ENCODE data around the gene SSBP3. TPM values are rescaled to one million over a fixed set of nuclear protein-coding genes. Genes with fewer than 3 reads are reported as not detected.
A peak's percentile ranks its signal among the peaks of the same experiment; 100 is the strongest.

SSBP3 gene
- total RNA-seq, 1 experiment from 2014 or later = 37.5 TPM

GRCh38 chr1:54408147-54409066, 2.2 kb upstream of the SSBP3 start:
- Histone ChIP-seq H3K79me2 (ENCODE audit: insufficient read depth, low read length) (no peaks in the 10 kb centered on the region), H3K4me3 (replicated peaks in 1 of 2; ENCODE audit: low read depth in 1 of 2, low read length in 2 of 2) (peak overlapping the region; percentile 63 to 70), H3K9me3 (ENCODE audit: control insufficient read depth in 1 of 2, insufficient read depth in 1 of 2, low read depth in 1 of 2, low read length in 2 of 2) (no peaks in the 10 kb centered on the region), H3K27ac (ENCODE audit: low read depth, low read length) (peak overlapping the region; percentile 87), H3K9me2 (ENCODE audit: insufficient read depth) (no peaks in the 10 kb centered on the region), H2AFZ (ENCODE audit: low read depth, low read length, poor library complexity, severe bottlenecking) (peak overlapping the region; percentile 95), H3K36me3 (ENCODE audit: control insufficient read depth in 1 of 2, insufficient read depth in 2 of 2, low read length in 2 of 2) (no peaks in the 10 kb centered on the region), H3K4me1 (ENCODE audit: control insufficient read depth in 1 of 2, insufficient read depth in 2 of 2, low read length in 2 of 2) (peaks cover 30 to 41% of the 10 kb centered on the region in 2 experiments), H4K20me1 (ENCODE audit: insufficient read depth) (no peaks in the 10 kb centered on the region), H3K4me2 (ENCODE audit: low read length) (peak overlapping the region; percentile 99), H3K9ac (ENCODE audit: low read length) (peak overlapping the region; percentile 57), H3K27me3 (ENCODE audit: insufficient read depth, low read length) (no peaks in the 10 kb centered on the region)
- DNase-seq (ENCODE audit: low read depth, low spot score) (peak; percentile 61), ATAC-seq (peak; percentile 16; the same call in 1 of the 2 replicates)
- intact Hi-C loops (cut with micrococcal nuclease) = loop anchor here (5.0 to 10.0 kb wide), 3 partner anchors 204 to 546 kb away; partner anchors contain the start of genes CYB5RL and MRPL37
- RAD21 ChIA-PET (ENCODE audit: low non-redundant PET in 1 of 2, low total read pairs in 2 of 2, uncharacterized antibody in 2 of 2, unreplicated experiment in 2 of 2) = interaction anchor here (0.5 to 2.3 kb wide), 4 partner anchors 14 to 81 kb away, joined by 3 to 9 read pairs (median 3); no protein-coding TSS in a partner anchor
- POLR2A ChIA-PET = interaction anchor here (0.6 to 1.3 kb wide), 5 partner anchors 13 to 81 kb away, joined by 3 to 9 read pairs (median 8); no protein-coding TSS in a partner anchor
- BruUV-seq (replicated peaks) = no TSS peak
- CTCF ChIA-PET = interaction anchor here (1.3 kb wide), 2 partner anchors 79 to 81 kb away, joined by 7 to 18 read pairs; no protein-coding TSS in a partner anchor
- no peak for TF ChIP-seq POLR2A (IDR thresholded peaks at IDR 0.05; ENCODE audit: borderline replicate concordance, extremely low read depth, insufficient read depth, insufficient read length)
- TF ChIP-seq ZFX (IDR thresholded peaks at IDR 0.05) = no peak
- TF ChIP-seq EZH2 (IDR thresholded peaks at IDR 0.05) = no peak
- TF ChIP-seq SIN3A (IDR thresholded peaks at IDR 0.05; ENCODE audit: low read depth) = no peak; the same call in 1 of the 2 replicates
- TF ChIP-seq SRF (IDR thresholded peaks at IDR 0.05; ENCODE audit: low read depth) = no peak
- TF ChIP-seq MAX (IDR thresholded peaks at IDR 0.05) = peak; percentile 55; the same call in 1 of the 2 replicates
- peak; percentile 82 for TF ChIP-seq JUND (IDR thresholded peaks at IDR 0.05)
- peak; percentile 68; the same call in 1 of the 2 replicates for TF ChIP-seq CBX3 (IDR thresholded peaks at IDR 0.05; ENCODE audit: low read depth)
- no peak for TF ChIP-seq ZNF274 (IDR thresholded peaks at IDR 0.05; ENCODE audit: low read depth, low read length)
- TF ChIP-seq FOSL1 (IDR thresholded peaks at IDR 0.05; ENCODE audit: low read depth) = peak; percentile 87
- no peak; the same call in 1 of the 2 replicates for TF ChIP-seq RAD21 (IDR thresholded peaks at IDR 0.05; ENCODE audit: low read depth)
- no peak for TF ChIP-seq ATF3 (IDR thresholded peaks at IDR 0.05)
- TF ChIP-seq, protein P1, sequence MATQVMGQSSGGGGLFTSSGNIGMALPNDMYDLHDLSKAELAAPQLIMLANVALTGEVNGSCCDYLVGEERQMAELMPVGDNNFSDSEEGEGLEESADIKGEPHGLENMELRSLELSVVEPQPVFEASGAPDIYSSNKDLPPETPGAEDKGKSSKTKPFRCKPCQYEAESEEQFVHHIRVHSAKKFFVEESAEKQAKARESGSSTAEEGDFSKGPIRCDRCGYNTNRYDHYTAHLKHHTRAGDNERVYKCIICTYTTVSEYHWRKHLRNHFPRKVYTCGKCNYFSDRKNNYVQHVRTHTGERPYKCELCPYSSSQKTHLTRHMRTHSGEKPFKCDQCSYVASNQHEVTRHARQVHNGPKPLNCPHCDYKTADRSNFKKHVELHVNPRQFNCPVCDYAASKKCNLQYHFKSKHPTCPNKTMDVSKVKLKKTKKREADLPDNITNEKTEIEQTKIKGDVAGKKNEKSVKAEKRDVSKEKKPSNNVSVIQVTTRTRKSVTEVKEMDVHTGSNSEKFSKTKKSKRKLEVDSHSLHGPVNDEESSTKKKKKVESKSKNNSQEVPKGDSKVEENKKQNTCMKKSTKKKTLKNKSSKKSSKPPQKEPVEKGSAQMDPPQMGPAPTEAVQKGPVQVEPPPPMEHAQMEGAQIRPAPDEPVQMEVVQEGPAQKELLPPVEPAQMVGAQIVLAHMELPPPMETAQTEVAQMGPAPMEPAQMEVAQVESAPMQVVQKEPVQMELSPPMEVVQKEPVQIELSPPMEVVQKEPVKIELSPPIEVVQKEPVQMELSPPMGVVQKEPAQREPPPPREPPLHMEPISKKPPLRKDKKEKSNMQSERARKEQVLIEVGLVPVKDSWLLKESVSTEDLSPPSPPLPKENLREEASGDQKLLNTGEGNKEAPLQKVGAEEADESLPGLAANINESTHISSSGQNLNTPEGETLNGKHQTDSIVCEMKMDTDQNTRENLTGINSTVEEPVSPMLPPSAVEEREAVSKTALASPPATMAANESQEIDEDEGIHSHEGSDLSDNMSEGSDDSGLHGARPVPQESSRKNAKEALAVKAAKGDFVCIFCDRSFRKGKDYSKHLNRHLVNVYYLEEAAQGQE (IDR thresholded peaks at IDR 0.05; ENCODE audit: low read depth) = no peak
- TF ChIP-seq POLR2AphosphoS5 (IDR thresholded peaks at IDR 0.05; ENCODE audit: low read depth, low read length) = peak; percentile 34; the same call in 1 of the 2 replicates
- no peak for TF ChIP-seq EGR1 (IDR thresholded peaks at IDR 0.05; ENCODE audit: low read depth)
- peak; percentile 72 for TF ChIP-seq SP1 (IDR thresholded peaks at IDR 0.05; ENCODE audit: low read depth)
- TF ChIP-seq YY1 (IDR thresholded peaks at IDR 0.05; ENCODE audit: extremely low read depth, insufficient replicate concordance, low read depth, low read length) = no peak
- TF ChIP-seq ELF1 (IDR thresholded peaks at IDR 0.05; ENCODE audit: borderline replicate concordance, low read depth) = no peak
- no peak for TF ChIP-seq CTCF (IDR thresholded peaks at IDR 0.05 in 2 of 3, conservative IDR thresholded peaks at IDR 0.05 in 1 of 3; ENCODE audit: borderline replicate concordance in 1 of 3, insufficient read depth in 1 of 3, low read depth in 2 of 3, low read length in 2 of 3)
- no peak for TF ChIP-seq EZH2phosphoT487 (IDR thresholded peaks at IDR 0.05; ENCODE audit: borderline replicate concordance)
- TF ChIP-seq TCF7L2 (IDR thresholded peaks at IDR 0.05; ENCODE audit: borderline replicate concordance, extremely low read depth, insufficient read depth, insufficient read length) = no peak
